Stimulated activated naive B cell treated with anti-CD40 and anti-IgM and Interleukin-4, amounts not matched to agents 10 μg/mL and 1 μg/mL and 100 μg/mL, for 72 hours (primary cell): ENCODE measurements around the gene GPN3.
"Not testable (repeated sequence)": the region's sequence is repeated elsewhere in the genome, so short reads cannot be mapped to it uniquely, and the experiment has no call there.

Experiments used
- ATAC-seq, 2 donors: fragments of 150-1000 bp; cut with Tn5 transposase; replicated peaks; 2 replicates each; pipeline ENCODE4 v1.10.0; 2021; ENCODE audit warnings: moderate library complexity in 1 of 2
- DNase-seq: peaks from one replicate; pipeline ENCODE4 v3.0.0; 2021
- H3K27ac Mint-ChIP-seq: one replicate; pipeline ENCODE4 v1.8.0; 2022; ENCODE audit warnings: mild to moderate bottlenecking, mixed read lengths
- H3K27me3 Mint-ChIP-seq, 2 donors: one replicate each; pipeline ENCODE4 v1.8.0; 2022; ENCODE audit warnings: mixed read lengths in 2 of 2
- H3K36me3 Mint-ChIP-seq, 2 donors: one replicate each; pipeline ENCODE4 v1.8.0; 2022; ENCODE audit warnings: mixed read lengths in 2 of 2, mild to moderate bottlenecking in 1 of 2
- H3K4me1 Mint-ChIP-seq, 2 donors: one replicate each; pipeline ENCODE4 v1.8.0; 2022; ENCODE audit warnings: mixed read lengths in 2 of 2, mild to moderate bottlenecking in 1 of 2
- H3K4me3 Mint-ChIP-seq, 2 donors: one replicate each; pipeline ENCODE4 v1.8.0; 2022; ENCODE audit warnings: mild to moderate bottlenecking in 2 of 2, mixed read lengths in 2 of 2, moderate library complexity in 1 of 2
- H3K9me3 Mint-ChIP-seq, 2 donors: one replicate each; pipeline ENCODE4 v1.8.0; 2022; ENCODE audit warnings: mixed read lengths in 2 of 2, mild to moderate bottlenecking in 1 of 2

Gene GPN3

GRCh38 chr12:110421159-110421661, 46.8 kb downstream of the GPN3 start:
- DNase-seq (no peak), ATAC-seq (no peak)
- no peaks in the 10 kb centered on the region for H3K27me3 Mint-ChIP-seq
- no peaks in the 10 kb centered on the region for H3K9me3 Mint-ChIP-seq
- no peak overlapping the region for H3K4me3 Mint-ChIP-seq
- no peak overlapping the region for H3K27ac Mint-ChIP-seq
- no peaks in the 10 kb centered on the region for H3K36me3 Mint-ChIP-seq
- peaks cover 5 to 16% of the 10 kb centered on the region in 2 donors for H3K4me1 Mint-ChIP-seq

- H3K36me3 Mint-ChIP-seq, H3K27ac Mint-ChIP-seq, ATAC-seq, H3K9me3 Mint-ChIP-seq, H3K27me3 Mint-ChIP-seq, H3K4me3 Mint-ChIP-seq, DNase-seq: not testable (repeated sequence)
- H3K4me1 Mint-ChIP-seq = peaks cover 5 to 16% of the 10 kb centered on the region in 2 donors
Measured at GRCh38 chr12:110420644-110421043, 47.4 kb downstream of the GPN3 start.

GRCh38 chr12:110417113-110417512, 50.9 kb downstream of the GPN3 start:
- H3K27ac Mint-ChIP-seq, H3K4me3 Mint-ChIP-seq, H3K27me3 Mint-ChIP-seq, H3K36me3 Mint-ChIP-seq, H3K9me3 Mint-ChIP-seq: not testable (repeated sequence)
- peaks cover 5 to 16% of the 10 kb centered on the region in 2 donors for H3K4me1 Mint-ChIP-seq
- ATAC-seq (peak; percentile 46 to 50), DNase-seq (peak; percentile 6)

- H3K27me3 Mint-ChIP-seq, ATAC-seq, H3K9me3 Mint-ChIP-seq, DNase-seq, H3K4me3 Mint-ChIP-seq, H3K4me1 Mint-ChIP-seq, H3K36me3 Mint-ChIP-seq, H3K27ac Mint-ChIP-seq: not testable (repeated sequence)
Measured at GRCh38 chr12:110410086-110410485, 58.0 kb downstream of the GPN3 start.

GRCh38 chr12:110405126-110405662, 62.9 kb downstream of the GPN3 start:
- peaks cover 15 to 16% of the 10 kb centered on the region in 2 donors for H3K36me3 Mint-ChIP-seq
- H3K27ac Mint-ChIP-seq, DNase-seq, H3K27me3 Mint-ChIP-seq, H3K9me3 Mint-ChIP-seq, ATAC-seq, H3K4me3 Mint-ChIP-seq: not testable (repeated sequence)
- peaks cover 9 to 20% of the 10 kb centered on the region in 2 donors for H3K4me1 Mint-ChIP-seq

GRCh38 chr12:110403976-110404682, 63.9 kb downstream of the GPN3 start:
- DNase-seq (peak; percentile 64), ATAC-seq (peak; percentile 71)
- peak overlapping the region; percentile 100 for H3K4me3 Mint-ChIP-seq
- H3K36me3 Mint-ChIP-seq = peaks cover 15 to 16% of the 10 kb centered on the region in 2 donors
- H3K27ac Mint-ChIP-seq = peak overlapping the region; percentile 99
- peaks cover 10 to 23% of the 10 kb centered on the region in 2 donors for H3K4me1 Mint-ChIP-seq
- H3K27me3 Mint-ChIP-seq = no peaks in the 10 kb centered on the region
- H3K9me3 Mint-ChIP-seq = no peaks in the 10 kb centered on the region

- Mint-ChIP-seq H3K27ac (peak within 1 kb of the TSS; percentile 99), H3K4me1 (peaks cover 10 to 23% of the 10 kb centered on the region in 2 donors), H3K9me3 (no peaks in the 10 kb centered on the region), H3K4me3 (peak within 1 kb of the TSS; percentile 100), H3K27me3 (no peaks in the 10 kb centered on the region), H3K36me3 (peaks cover 15 to 16% of the 10 kb centered on the region in 2 donors)
- DNase-seq (peak; percentile 81), ATAC-seq (peak; percentile 89 to 92)
Measured at GRCh38 chr12:110403146-110403975, 64.7 kb downstream of the GPN3 start, which contains the start of gene ANAPC7. Gene ANAPC7, minus strand, starts transcription at chr12:110403708. Its CDS starts 81 bp downstream, at chr12:110403627.
